ENCODE measurements around the gene CREB5.
"Not testable (repeated sequence)": the region's sequence is repeated elsewhere in the genome, so short reads cannot be mapped to it uniquely, and the experiment has no call there.

Gene CREB5

DNA sequence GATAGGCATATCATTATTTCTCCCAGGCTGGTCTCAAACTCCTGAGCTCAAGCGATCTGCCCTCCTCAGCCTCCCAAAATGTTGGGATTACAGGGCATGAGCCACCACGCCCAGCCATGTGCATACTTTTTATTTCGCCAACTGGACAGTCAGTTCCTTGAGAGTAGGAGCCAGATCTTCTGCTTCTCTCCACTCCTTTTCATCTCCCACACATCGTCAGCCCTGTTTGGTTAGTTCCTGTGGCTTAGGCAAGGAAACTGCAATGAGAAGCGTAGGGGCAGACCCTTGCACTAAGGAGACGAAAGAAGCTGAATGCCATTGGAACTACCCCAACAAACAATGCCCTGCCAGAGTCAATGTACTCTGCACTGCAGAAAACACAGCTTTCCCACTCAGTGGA lies 367.6 kb downstream of the CREB5 start:
- no peak for DNase-seq (ENCODE audit: low read depth in 2 of 2)

- no peak for DNase-seq (ENCODE audit: low read depth in 2 of 2)
These were observed 370.0 kb downstream of the CREB5 start for GRCh38 chr7:28782362-28782761.

DNA sequence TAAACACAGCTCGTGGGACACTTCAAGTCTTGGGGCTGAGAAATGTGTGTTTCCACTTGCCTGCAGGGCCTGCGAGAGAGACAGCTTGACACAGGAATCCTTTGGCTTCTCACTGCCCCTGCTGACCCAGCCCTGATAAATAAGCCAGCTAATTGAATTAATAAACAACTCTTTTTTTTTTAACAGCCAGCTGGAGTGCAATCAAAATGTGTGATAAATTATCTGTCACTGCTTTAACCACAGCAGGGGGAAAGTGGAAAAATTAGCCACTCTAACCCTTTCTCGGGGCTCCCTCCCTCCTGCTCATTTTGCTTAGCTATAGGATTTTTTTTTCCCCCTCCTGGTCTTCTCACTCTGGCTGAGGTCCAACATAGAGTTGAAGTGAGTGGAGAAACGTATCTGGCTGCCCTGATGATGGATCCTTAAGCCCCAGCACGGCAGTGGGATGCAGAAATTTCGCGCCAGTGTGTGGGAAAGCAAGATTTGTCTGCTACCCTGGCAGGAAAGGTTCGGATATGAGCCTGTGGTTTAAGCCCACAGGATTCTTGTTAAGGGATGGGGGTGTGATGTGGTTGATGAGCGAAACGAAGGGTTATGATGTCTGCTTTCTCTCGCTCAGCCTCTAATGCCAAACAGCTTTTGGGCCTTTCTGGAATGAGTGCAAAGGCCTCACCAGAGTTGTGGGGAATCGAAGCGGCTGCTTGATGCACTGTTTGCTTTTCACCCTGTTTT lies 372.0 kb downstream of the CREB5 start:
- DNase-seq (ENCODE audit: low read depth in 2 of 2): no peak

DNA sequence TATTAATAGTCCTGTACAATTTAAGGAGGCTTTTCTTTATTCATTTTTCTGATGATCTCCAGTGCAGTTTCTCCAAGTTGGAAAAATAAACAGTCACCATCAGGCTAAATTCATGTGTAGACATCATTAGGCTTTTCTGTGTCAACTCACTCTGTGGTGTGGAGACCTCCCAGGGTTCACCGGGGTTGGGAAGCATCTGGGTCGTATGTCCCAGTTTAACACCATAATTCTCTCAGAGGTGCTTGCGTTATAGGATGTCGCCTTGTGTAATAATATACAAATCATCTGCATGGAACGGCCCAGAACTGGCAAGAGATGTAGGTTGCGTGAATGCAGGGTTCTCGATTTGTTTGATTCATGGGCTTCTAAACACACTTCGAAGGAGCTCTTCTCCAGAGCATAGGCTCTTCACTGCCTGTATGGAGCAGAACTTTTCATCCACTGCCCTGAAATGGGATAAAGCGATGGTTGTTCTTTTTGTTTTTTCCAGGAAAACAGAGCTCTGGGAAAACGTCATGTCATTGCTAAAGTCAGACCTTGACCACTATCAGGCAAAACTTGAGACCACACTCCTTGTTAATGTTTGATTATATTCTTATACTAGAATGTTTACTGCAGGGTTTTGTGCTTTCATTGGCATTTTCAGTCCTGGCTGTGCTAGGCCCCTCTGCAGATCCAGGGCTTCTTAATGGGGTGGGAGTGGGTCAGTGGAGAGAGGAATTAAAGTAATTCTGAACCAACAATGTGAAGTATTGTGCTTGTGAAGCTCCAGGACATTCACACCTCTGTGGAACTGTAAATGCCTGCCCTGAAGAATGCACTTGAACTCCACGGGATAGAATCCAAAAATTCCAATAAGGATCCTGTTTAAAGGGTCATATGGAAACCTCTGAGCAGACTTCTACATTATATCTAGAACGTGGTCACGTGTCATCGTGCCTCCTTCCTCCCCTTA lies 373.0 kb downstream of the CREB5 start:
- no peak for DNase-seq (ENCODE audit: low read depth in 2 of 2)

GRCh38 chr7:28786156-28786555 lies 373.8 kb downstream of the CREB5 start:
- not testable (repeated sequence) for DNase-seq (ENCODE audit: low read depth in 2 of 2)

DNA sequence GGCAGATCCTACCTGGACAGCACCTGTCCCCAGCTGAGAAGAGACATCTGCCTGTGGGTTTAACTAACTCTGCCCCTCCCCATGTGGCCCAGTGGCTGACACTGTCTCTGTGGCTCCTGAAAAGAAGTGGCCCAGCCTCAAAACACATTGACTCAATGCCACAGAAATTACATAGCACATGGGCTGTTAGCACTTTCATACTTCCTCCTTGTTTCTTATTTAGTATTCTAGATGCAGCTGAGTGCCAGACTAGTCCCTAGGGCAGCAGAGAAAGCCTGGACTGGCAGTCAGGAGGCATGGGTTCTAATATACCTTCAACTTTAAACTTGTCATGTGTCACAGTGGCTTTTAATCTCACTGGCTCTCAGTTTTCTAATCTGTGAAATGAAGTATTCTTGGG lies 374.8 kb downstream of the CREB5 start:
- DNase-seq (ENCODE audit: low read depth in 2 of 2): no peak

- no peak for DNase-seq (ENCODE audit: low read depth in 2 of 2)
These were observed 378.1 kb downstream of the CREB5 start for GRCh38 chr7:28790467-28790866.

GRCh38 chr7:28792858-28793257 lies 380.5 kb downstream of the CREB5 start:
- DNase-seq (ENCODE audit: low read depth in 2 of 2): no peak

DNA sequence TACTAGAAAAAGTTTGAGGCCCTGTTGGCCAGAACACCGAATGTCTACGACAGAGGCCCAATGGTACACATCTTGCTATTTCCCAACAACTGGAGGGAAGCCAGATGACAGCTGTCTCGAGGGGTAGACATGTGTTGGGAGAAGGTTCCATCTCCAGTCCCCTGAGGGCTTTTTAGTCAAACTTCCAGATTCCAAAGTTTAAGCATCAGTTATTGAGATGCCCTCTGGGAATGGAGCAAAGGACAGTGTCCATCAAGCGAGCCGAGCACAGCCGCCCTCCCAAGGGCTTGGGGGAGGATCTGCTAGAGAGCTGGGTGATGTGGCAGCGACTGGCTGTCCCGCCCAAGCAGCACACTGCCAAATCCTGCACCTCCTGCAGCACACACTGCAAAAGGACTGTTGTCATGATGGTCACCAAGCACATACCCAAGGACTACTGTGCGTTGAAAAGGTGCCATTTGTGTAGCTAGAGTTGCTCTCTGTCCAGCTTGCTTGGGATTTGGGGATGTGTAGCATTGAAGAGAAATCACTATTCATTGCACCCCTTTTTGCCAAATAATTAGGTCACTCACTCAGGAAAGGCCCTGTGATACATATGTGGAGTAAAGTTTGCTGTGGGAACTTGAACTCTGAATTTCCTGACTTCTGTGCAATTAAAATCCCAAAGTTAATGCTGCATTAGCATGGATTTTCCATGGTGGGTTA lies 381.2 kb downstream of the CREB5 start:
- DNase-seq (ENCODE audit: low read depth in 2 of 2): no peak

GRCh38 chr7:28798274-28798673 lies 386.0 kb downstream of the CREB5 start:
- no peak for DNase-seq (ENCODE audit: low read depth in 2 of 2)

GRCh38 chr7:28799619-28800018 lies 387.3 kb downstream of the CREB5 start:
- no peak for DNase-seq (ENCODE audit: low read depth in 2 of 2)

DNA sequence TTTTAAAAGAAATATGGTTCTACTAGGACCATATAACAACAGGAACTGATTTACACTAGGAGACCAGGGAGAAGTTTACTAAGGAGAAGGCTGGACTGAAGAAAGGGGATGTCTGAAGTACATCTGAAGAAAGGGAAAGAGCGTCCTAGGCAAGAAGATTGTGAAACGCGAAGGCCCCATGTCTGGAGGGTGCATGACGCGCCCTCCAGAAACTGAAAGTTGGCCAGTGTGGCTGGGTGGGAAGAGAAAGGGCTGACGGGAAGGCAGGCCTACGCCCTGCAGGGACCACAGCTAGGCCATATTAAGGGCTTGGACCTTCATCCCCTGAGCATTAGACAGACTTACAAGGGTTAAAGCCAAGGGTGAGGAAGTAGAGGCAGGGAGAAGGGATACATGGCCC lies 387.8 kb downstream of the CREB5 start:
- DNase-seq (ENCODE audit: low read depth in 2 of 2): no peak

DNA sequence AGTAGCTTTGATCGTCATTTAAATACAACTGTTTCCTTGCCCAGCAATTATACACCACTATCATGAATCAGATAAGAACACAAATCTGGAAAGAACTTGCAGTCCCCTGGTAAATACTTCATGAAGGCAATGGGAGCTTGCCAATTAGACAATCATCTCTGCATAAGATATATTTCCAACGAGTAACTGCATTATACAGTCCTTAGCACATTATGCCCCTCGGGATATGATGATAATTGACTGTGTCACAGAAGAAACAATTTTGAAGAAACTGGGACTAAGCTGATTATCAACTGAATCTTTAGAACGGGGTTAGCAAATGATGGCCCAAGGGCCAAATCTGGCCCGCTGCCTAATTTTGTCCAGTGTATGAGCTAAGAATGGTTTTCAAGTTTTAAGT lies 390.1 kb downstream of the CREB5 start:
- no peak for DNase-seq (ENCODE audit: low read depth in 2 of 2)

- no peak for DNase-seq (ENCODE audit: low read depth in 2 of 2)
These were observed 391.8 kb downstream of the CREB5 start for GRCh38 chr7:28804157-28804556.

GRCh38 chr7:28804990-28805389 lies 392.7 kb downstream of the CREB5 start:
- DNase-seq (ENCODE audit: low read depth in 2 of 2): no peak

DNA sequence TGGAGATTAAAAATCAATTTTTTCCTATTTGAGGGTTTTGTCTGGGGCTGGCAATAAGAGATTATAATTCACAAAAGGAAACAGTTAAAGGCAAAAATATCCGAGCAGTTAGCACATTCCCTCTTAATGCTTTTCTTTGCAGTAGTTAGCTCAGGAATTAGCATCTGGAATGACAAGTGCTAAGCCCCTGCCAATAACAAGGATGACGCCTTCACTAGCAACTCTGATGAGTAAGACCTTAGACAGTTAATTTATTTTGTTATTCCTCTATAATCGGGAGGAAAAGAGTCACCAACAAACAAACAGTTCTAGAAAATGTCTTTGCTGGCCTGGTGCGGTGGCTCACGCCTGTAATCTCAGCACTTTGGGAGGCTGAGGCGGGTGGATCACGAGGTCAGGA lies 394.5 kb downstream of the CREB5 start:
- DNase-seq (ENCODE audit: low read depth in 2 of 2): no peak

DNA sequence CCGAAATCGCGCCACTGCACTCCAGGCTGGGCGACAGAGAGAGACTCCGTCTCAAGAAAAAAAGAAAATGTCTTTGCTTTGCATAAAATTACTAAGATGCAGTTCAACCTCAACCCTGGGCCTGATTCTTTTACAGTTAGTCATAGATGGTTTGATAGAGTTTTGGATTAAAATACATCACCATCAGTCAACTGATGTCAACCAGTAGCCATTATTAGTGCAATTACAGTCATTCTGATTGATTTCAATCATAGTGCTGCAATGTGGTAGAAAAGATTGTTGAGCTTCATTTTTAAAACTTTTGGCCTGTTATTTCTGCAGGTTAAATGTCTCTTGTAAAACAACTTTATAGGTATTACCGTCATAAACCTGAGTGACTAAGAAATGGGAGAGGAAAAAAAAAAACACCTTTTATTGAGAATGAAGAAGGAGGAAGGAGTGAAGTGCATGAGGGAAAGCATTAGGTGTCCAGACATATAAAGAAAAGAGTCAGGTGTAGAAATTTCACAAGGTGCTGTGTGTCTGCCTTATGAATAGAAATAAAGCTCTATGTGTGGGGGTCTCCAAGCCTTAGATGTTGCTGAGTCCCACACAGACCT lies 395.2 kb downstream of the CREB5 start:
- no peak for DNase-seq (ENCODE audit: low read depth in 2 of 2)

DNA sequence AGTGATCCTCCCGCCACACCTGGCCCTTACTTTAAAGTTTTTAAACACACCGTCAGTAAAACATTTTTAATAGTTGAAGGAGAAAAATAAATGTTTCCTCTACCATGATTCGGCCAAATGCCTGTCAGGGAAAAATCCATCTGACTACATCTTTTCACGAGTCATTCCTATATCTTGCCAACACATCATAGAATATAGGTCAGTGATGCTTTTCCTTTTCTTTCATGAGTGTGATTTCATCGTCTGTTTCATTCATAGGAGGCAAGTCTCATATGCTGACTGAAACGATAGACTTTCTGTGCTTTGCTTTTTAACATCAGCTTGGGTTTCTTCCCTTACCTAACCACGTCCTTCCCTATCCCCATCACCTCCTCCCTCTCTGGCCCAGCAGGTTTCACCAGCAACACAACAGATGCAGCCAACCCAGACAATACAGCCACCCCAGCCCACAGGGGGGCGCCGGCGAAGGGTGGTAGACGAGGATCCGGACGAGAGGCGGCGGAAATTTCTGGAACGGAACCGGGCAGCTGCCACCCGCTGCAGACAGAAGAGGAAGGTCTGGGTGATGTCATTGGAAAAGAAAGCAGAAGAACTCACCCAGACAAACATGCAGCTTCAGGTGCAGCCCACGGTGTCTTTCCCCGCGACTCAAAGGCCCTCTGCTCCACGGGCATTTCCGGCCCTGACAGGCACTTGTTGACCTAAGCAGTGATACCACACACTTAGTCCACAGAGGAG lies 396.6 kb downstream of the CREB5 start:
- DNase-seq (ENCODE audit: low read depth in 2 of 2): no peak

- no peak for DNase-seq (ENCODE audit: low read depth in 2 of 2)
These were observed 398.7 kb downstream of the CREB5 start for GRCh38 chr7:28811008-28811407.

- DNase-seq (ENCODE audit: low read depth in 2 of 2): no peak
These were observed 399.5 kb downstream of the CREB5 start for GRCh38 chr7:28811701-28812430.

DNA sequence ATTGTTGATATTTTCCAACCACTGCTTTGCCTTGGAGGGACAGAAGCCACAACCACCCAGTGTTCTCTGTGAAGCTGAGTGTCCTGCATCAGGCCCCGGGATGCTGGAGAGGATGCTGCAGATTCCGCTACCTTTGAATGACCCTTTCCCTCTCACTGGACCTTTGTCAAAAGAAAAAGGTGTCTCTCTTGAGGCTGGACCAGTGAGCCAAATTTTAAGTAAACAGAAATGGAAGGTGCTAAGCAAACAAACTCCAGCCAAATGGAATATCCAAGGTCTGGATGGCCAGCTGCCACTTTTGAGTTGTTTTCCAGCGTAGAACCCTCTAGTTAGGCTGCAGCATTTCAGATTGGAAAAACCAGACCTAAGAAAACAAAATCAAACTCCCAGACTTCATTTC lies 400.3 kb downstream of the CREB5 start:
- DNase-seq (ENCODE audit: low read depth in 2 of 2): no peak

Measured in stimulated activated CD4-positive, alpha-beta T cell treated with anti-CD3 and anti-CD28 coated beads, Interleukin-4, amount 100 ng/mL, for 48 hours (primary cell).